Activated CD4-positive, alpha-beta T cell treated with anti-CD3 and anti-CD28 coated beads for 36 hours (primary cell): ENCODE data around the gene MAS1. TPM values are rescaled to one million over a fixed set of nuclear protein-coding genes. Genes with fewer than 3 reads are reported as not detected.
"Not testable (repeated sequence)": the region's sequence is repeated elsewhere in the genome, so short reads cannot be mapped to it uniquely, and the experiment has no call there.

Experiments
- ATAC-seq: fragments of 200-7000 bp; cut with Tn5 transposase; one replicate; pipeline ENCODE4 v1.10.0; 2021; ENCODE audit warnings: mild to moderate bottlenecking, moderate library complexity
- CTCF ChIA-PET: fragments of 350-600 bp; sonication (Branson Sonifier 250); formaldehyde crosslinking; loops from one replicate; lab custom pipeline; 2021; ENCODE audit warnings: antibody characterized with exemption; lab: Charles Lee
- POLR2A ChIA-PET: fragments of 350-600 bp; sonication (Branson Sonifier 250); formaldehyde crosslinking; loops from one replicate; lab custom pipeline; 2021; ENCODE audit warnings: antibody characterized with exemption, inconsistent platforms; lab: Charles Lee
- DNase-seq: peaks from one replicate; pipeline ENCODE4 v3.0.0-alpha.2; 2020
- H3K27ac Mint-ChIP-seq: one replicate; pipeline ENCODE4 v1.8.0; 2021; ENCODE audit warnings: mixed read lengths
- H3K27me3 Mint-ChIP-seq: one replicate; pipeline ENCODE4 v1.8.0; 2021; ENCODE audit warnings: mixed read lengths
- H3K36me3 Mint-ChIP-seq: one replicate; pipeline ENCODE4 v1.8.0; 2021; ENCODE audit warnings: low read depth, mixed read lengths
- H3K4me1 Mint-ChIP-seq: one replicate; pipeline ENCODE4 v1.8.0; 2021; ENCODE audit warnings: mixed read lengths
- H3K4me3 Mint-ChIP-seq: one replicate; pipeline ENCODE4 v1.8.0; 2021; ENCODE audit warnings: mild to moderate bottlenecking, moderate library complexity, mixed read lengths
- H3K9me3 Mint-ChIP-seq: one replicate; pipeline ENCODE4 v1.8.0; 2021; ENCODE audit warnings: low read depth, mixed read lengths
- intact Hi-C, 2 experiments: fragments of 100-400 bp; cut with DNase I in 1 of 2; cut with micrococcal nuclease in 1 of 2; formaldehyde crosslinking; loops; one replicate each; pipeline versions ENCODE4 v1.14.2 to v1.15.1; 2022 to 2024; cut with DNase I, micrococcal nuclease
- total RNA-seq, 2 experiments: library from RNA; stranded (reverse); gene quantifications; one replicate each; pipeline ENCODE4 v1.2.3, GENCODE V29; 2021

Gene MAS1
- total RNA-seq, 2 experiments from 2014 or later, result not detected

DNA sequence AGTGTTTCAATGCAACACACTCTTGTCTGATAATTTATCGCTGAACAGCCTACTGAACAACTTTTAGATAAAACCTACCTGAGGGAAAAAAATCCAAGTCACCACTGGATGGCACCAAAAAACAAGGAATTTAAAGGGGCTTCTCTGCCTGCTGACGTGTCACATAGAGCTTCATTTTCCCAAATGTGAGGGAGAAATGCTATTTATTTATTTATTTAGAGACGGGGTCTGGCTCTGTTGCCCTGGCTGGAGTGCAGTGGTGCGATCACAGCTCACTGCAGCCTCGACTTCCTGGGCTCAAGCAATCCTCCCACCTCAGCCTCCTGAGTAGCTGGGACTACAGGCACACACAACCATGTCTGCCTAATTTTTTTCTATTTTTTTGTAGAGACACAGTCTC, 27.4 kb upstream of the MAS1 start:
- Mint-ChIP-seq H3K4me1 (peaks cover 15% of the 10 kb centered on the region), H3K27ac (peak overlapping the region; percentile 38)
- CTCF ChIA-PET, result interaction anchor here (0.6 to 1.8 kb wide), 18 partner anchors 12 to 804 kb away, joined by 3 to 11 read pairs (median 4); no protein-coding TSS in a partner anchor
- not testable (repeated sequence) for H3K36me3 Mint-ChIP-seq, H3K4me3 Mint-ChIP-seq, H3K9me3 Mint-ChIP-seq, H3K27me3 Mint-ChIP-seq
- intact Hi-C loops, result loop anchor here (1.0 to 5.0 kb wide), 4 partner anchors 78 to 659 kb away; no protein-coding TSS in a partner anchor
- DNase-seq, result peak; percentile 49
- ATAC-seq, result peak; percentile 58
- POLR2A ChIA-PET, result interaction anchor here (0.6 kb wide), 1 partner anchor 11 kb away, joined by 3 read pairs; no protein-coding TSS in a partner anchor

DNA sequence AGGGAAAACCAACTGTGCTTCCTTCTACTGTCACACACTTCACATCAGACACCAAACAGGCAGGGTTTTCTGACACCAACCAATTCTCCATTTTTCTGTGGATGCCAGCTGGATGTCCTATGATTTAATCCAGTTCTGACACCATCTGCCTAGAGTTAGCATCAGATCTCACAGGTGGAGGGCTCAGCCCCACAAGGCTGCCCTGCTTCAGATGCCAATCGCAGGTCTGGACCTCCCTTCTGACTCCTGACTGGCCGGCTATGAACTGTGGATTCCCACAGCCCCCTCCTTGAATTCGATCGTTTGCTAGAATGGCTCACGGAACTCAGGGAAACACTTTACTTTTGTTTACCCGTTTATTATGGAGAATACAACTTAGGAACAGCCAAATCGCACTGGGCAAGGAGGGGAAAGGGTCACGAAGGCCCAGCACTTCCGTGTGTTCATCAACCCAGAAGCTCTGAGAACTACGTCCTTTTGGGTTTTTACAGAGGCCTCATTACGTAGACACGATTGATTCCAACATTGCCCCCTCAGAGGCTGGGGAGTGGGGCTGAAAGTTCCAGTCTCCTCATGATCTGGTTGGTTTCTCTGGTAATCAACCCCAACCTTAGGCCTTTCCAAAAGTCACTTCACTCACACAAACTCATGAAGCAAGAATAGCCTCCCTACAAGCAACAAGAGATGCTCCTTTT, 25.4 kb upstream of the MAS1 start:
- Mint-ChIP-seq H3K4me3 (no peak overlapping the region), H3K36me3 (no peaks in the 10 kb centered on the region), H3K9me3 (no peaks in the 10 kb centered on the region), H3K27ac (no peak overlapping the region), H3K4me1 (peaks cover 15% of the 10 kb centered on the region), H3K27me3 (no peaks in the 10 kb centered on the region)
- intact Hi-C loops, result no loop called here
- ChIA-PET CTCF (interaction anchor here (0.8 to 1.4 kb wide), 3 partner anchors 10 to 205 kb away, joined by 3 to 5 read pairs (median 3); no protein-coding TSS in a partner anchor), POLR2A (no interaction called here)
- no peak for ATAC-seq
- no peak for DNase-seq

DNA sequence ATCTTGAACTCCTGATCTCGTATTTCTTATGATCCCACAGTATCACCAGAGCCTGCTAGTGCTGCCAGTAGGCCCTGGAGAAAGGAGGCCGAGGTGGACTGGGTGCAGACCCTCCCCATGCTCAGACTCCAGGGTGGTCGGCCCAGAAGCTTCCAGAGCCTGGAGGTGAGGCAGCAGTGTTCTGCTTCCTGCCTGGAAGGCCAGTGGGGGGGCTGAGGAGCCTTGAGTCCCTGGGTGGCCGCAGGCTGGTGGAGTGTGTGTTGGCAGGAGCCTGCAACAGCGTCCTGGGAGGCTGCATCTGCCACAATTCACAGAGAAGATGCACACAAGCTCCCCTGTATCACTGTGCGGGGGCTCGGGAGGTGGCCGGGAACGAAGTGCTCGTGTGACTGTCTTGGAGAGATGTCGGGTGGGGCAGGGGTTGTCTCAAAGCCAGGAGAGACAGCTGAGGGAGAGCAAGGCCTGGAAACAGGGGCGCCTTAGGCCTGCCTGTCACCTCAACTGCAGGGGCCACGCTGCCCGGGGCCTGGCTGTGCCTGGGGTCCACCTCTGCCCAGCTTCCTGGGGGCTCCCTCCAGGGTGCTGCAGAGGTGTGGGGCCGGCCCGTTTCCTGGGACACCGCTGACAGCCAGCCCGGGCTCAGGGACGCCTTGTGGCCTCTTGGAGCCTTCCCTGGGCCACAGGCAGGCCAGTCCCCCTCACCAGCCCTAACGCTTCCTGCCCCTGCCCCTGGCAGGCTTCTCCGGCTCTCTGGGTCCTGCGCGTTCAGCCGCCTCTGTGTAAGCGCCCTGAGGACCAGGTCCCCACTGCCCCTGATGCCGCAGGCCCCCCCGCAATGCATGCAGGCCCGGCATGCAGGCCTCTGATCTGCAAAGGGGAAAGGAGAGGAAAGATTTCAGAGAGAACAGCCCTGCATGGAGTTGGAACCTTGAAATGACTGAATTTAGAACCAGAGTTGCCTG, 24.2 kb upstream of the MAS1 start:
- ChIA-PET POLR2A (no interaction called here), CTCF (interaction anchor here (0.9 kb wide), 1 partner anchor 63 kb away, joined by 3 read pairs; no protein-coding TSS in a partner anchor)
- ATAC-seq, result no peak
- intact Hi-C loops, result no loop called here
- Mint-ChIP-seq H3K9me3 (no peaks in the 10 kb centered on the region), H3K27me3 (no peaks in the 10 kb centered on the region), H3K4me3 (no peak overlapping the region), H3K4me1 (peaks cover 15% of the 10 kb centered on the region), H3K27ac (no peak overlapping the region), H3K36me3 (no peaks in the 10 kb centered on the region)
- DNase-seq, result no peak

DNA sequence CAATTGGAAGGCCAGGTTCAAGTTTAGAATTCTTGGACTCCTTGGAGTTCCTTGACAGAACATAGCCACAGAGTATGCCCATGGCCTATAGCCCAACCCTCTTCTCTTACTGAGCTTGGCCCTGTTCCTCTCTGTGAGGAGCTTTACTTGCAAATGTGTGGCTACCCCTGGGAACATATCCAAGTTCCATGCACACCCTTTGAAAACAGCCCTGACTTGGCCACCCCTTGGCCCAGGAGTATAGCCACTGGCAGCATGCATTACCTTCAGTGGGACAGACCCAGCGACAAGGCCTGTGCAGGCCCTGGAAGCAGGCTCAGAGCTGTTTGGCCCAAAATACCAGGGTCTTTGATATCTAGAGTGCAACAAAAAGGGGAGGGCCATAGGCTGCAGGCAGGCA, 19.5 kb upstream of the MAS1 start:
- no peak overlapping the region for H3K27ac Mint-ChIP-seq
- H3K4me1 Mint-ChIP-seq, result peaks cover 2% of the 10 kb centered on the region
- no peaks in the 10 kb centered on the region for H3K27me3 Mint-ChIP-seq
- H3K9me3 Mint-ChIP-seq, result no peaks in the 10 kb centered on the region
- DNase-seq, result no peak
- POLR2A ChIA-PET, result no interaction called here
- CTCF ChIA-PET, result interaction anchor here (1.2 kb wide), 1 partner anchor 617 kb away, joined by 3 read pairs; no protein-coding TSS in a partner anchor
- H3K36me3 Mint-ChIP-seq, result no peaks in the 10 kb centered on the region
- H3K4me3 Mint-ChIP-seq, result no peak overlapping the region
- no peak for ATAC-seq
- intact Hi-C loops, result no loop called here

DNA sequence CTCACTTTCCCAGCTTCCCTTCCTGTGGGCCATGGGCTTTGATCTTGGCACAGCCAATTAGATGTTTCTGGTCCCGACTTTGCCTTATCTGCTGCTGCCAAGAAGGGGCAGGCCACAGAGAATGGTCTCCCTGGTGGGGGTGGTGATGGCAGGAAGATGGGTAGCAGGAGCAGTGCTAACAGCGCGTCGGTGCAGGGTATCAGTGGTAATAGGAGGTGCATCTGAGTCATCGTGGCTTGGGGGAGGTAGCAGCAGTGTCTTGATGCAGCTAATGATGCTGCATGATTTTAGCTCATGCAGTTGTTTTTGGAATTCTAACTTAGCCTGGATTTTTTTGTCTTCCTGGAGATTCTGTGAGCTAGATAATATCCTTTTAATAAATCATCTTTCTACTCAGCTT, 18.9 kb upstream of the MAS1 start:
- Mint-ChIP-seq H3K27ac (no peak overlapping the region), H3K9me3 (no peaks in the 10 kb centered on the region), H3K27me3 (no peaks in the 10 kb centered on the region), H3K4me3 (no peak overlapping the region), H3K4me1 (peaks cover 2% of the 10 kb centered on the region), H3K36me3 (no peaks in the 10 kb centered on the region)
- intact Hi-C loops, result no loop called here
- ChIA-PET CTCF (interaction anchor here (1.2 kb wide), 1 partner anchor 617 kb away, joined by 3 read pairs; no protein-coding TSS in a partner anchor), POLR2A (no interaction called here)
- ATAC-seq (peak; percentile 84), DNase-seq (peak; percentile 47)

DNA sequence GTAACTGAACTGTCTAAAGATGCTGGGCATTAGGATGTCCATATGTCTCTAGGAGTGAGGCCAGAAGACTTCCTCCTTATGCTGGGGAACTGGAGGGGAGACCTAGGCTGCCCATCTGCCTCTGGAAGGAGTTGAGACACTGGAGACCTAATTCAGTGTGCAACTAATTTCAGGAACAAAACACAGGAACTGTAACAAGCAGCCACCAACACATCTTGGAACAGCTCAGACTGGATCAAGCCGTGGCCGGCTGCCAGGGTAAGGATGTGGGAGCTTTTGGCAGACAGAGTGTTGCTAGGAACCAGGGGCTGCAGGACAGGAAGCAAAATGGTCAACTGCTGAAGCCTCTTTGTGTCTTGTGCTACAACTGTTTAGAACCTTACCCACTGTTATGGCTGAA, 16.4 kb upstream of the MAS1 start:
- ATAC-seq, result no peak
- Mint-ChIP-seq H3K4me1 (peaks cover 2% of the 10 kb centered on the region), H3K36me3 (no peaks in the 10 kb centered on the region), H3K4me3 (no peak overlapping the region), H3K27ac (no peak overlapping the region), H3K27me3 (peaks cover 2% of the 10 kb centered on the region), H3K9me3 (no peaks in the 10 kb centered on the region)
- ChIA-PET CTCF (no interaction called here), POLR2A (no interaction called here)
- intact Hi-C loops, result no loop called here
- DNase-seq, result no peak

DNA sequence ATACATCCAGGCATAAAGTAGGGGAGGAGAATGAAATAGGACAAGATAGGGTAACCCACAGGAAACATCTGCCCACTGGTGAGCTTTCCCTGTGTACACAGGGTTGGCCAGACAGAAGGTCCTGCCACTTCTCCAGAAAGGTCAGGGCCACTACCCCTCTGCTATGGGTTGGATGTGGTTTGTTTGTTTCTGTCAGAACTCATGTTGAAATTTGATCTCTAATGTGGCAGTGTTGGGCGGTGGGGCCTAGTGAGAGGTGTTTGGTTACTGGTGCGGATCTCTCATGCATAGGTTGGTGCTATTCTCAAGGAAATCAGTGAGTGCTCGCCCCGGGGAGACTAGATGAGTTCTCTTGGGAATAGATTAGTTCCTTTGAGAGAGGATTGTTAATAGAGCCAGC, 15.6 kb upstream of the MAS1 start:
- no peak overlapping the region for H3K4me3 Mint-ChIP-seq
- no peaks in the 10 kb centered on the region for H3K9me3 Mint-ChIP-seq
- DNase-seq (no peak), ATAC-seq (no peak)
- peaks cover 2% of the 10 kb centered on the region for H3K4me1 Mint-ChIP-seq
- peaks cover 4% of the 10 kb centered on the region for H3K27me3 Mint-ChIP-seq
- ChIA-PET CTCF (no interaction called here), POLR2A (no interaction called here)
- H3K36me3 Mint-ChIP-seq, result no peaks in the 10 kb centered on the region
- no peak overlapping the region for H3K27ac Mint-ChIP-seq
- intact Hi-C loops, result no loop called here

DNA sequence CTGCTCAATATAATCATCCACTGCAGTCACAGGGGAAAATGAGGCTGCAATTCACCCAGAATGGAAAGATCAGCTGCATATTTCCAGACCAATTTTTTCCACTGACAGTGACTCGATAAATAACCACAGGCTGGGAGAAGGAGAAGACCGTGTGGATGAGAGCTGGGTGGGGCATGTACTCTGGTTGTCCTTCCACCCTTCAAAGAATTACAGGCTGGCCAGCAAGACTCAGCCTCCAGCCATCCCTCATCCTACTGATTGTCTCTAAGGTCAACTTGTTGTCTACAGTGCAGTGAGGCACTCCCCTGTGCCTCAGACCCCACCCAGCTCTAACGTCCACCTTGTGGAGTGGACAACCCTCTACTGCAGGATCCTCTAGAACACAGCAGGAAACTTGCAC, 14.5 kb upstream of the MAS1 start:
- ATAC-seq (no peak), DNase-seq (no peak)
- intact Hi-C loops, result no loop called here
- H3K4me3 Mint-ChIP-seq, result no peak overlapping the region
- ChIA-PET POLR2A (no interaction called here), CTCF (interaction anchor here (1.4 kb wide), 1 partner anchor 13 kb away, joined by 5 read pairs; no protein-coding TSS in a partner anchor)
- peaks cover 4% of the 10 kb centered on the region for H3K27me3 Mint-ChIP-seq
- no peak overlapping the region for H3K27ac Mint-ChIP-seq
- H3K36me3 Mint-ChIP-seq, result no peaks in the 10 kb centered on the region
- no peaks in the 10 kb centered on the region for H3K9me3 Mint-ChIP-seq
- H3K4me1 Mint-ChIP-seq, result peaks cover 2% of the 10 kb centered on the region

DNA sequence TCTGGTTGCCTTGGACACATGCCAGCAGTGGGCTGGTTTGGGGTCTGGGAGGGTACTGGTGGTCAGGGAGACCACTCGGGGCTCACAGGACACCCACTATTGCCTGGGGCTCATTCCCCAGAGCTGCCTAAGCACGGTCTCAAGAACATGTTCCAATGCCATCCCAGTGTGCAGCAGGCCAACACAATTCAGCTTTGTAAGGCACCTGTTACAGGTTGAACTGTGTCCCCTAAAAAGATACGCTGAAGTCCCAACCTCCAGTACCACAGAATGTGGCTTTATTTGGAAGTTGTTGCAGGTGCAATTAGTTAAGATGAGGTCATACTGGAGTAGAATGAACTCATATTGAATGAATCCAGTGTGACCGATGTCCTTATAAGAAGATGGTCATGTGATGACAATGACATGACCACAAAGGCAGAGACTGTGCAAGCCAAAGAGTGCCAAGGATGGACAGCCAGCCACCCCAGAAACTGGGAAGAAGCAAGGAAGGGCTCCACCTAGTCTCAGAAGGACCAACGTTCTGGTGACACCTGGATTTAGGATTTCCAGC, 13.5 kb upstream of the MAS1 start:
- intact Hi-C loops, result no loop called here
- Mint-ChIP-seq H3K36me3 (no peaks in the 10 kb centered on the region), H3K4me3 (no peak overlapping the region), H3K27ac (no peak overlapping the region), H3K9me3 (no peaks in the 10 kb centered on the region), H3K4me1 (no peaks in the 10 kb centered on the region), H3K27me3 (peaks cover 4% of the 10 kb centered on the region)
- POLR2A ChIA-PET, result no interaction called here
- no peak for DNase-seq
- CTCF ChIA-PET, result interaction anchor here (0.6 kb wide), 1 partner anchor 212 kb away, joined by 3 read pairs; no protein-coding TSS in a partner anchor
- ATAC-seq, result no peak

DNA sequence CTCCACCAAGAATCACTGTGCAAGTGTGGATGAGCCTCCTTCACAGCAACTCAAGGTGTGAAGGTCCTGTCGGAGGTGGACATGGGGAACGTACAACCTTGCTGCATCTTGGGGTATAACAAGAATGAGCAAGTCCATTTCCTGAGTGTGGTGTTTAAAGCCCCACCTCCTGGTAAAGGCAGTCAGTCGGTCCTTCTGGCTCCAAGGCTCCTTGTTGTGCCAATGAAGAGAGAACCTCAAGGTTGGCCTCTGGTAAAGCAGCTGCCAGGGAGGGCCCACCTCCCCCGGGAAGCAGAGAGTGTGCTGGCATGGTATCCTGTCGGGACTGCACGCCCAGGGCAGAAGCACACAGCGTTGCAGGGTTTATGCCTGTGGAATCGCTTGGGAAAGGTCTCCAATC, 12.4 kb upstream of the MAS1 start:
- Mint-ChIP-seq H3K27me3 (peaks cover 4% of the 10 kb centered on the region), H3K9me3 (no peaks in the 10 kb centered on the region), H3K4me3 (no peak overlapping the region), H3K4me1 (no peaks in the 10 kb centered on the region), H3K36me3 (no peaks in the 10 kb centered on the region), H3K27ac (no peak overlapping the region)
- ChIA-PET POLR2A (no interaction called here), CTCF (no interaction called here)
- intact Hi-C loops, result no loop called here
- DNase-seq (no peak), ATAC-seq (no peak)

DNA sequence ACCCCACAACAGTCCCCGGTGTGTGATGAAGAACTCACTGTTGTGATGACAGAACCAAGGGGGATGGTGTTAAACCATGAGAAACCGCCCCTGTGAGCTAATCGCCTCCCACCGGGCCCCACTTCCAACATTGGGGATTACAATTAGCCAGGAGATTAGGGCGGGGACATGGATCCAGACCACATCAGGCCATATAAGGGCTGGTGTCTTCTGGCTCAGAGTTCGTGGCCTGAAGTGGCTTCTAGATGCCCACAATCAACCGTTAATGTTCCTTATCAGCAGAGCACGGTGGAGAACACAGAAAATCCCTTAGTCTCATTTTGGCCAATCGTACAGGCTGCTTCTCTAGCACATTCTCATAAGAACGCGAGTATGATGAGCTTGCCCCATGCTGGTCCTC, 10.9 kb upstream of the MAS1 start:
- no peak for DNase-seq
- no peaks in the 10 kb centered on the region for H3K9me3 Mint-ChIP-seq
- peaks cover 4% of the 10 kb centered on the region for H3K27me3 Mint-ChIP-seq
- intact Hi-C loops, result no loop called here
- no peaks in the 10 kb centered on the region for H3K36me3 Mint-ChIP-seq
- no peak for ATAC-seq
- ChIA-PET POLR2A (no interaction called here), CTCF (no interaction called here)
- H3K27ac Mint-ChIP-seq, result no peak overlapping the region
- H3K4me1 Mint-ChIP-seq, result no peaks in the 10 kb centered on the region
- H3K4me3 Mint-ChIP-seq, result no peak overlapping the region
